Central memory CD4-positive, alpha-beta T cell (primary cell): ENCODE data around the gene ACTL7B.
"Not testable (repeated sequence)": the region's sequence is repeated elsewhere in the genome, so short reads cannot be mapped to it uniquely, and the experiment has no call there.

Experiments
- DNase-seq: peaks from one replicate; pipeline ENCODE4 v3.0.0; 2022
- total RNA-seq, 3 experiments: gene quantifications; one replicate each; lab custom pipeline; 2026; lab: John Stamatoyannopoulos, UW

The ACTL7B gene, protein sequence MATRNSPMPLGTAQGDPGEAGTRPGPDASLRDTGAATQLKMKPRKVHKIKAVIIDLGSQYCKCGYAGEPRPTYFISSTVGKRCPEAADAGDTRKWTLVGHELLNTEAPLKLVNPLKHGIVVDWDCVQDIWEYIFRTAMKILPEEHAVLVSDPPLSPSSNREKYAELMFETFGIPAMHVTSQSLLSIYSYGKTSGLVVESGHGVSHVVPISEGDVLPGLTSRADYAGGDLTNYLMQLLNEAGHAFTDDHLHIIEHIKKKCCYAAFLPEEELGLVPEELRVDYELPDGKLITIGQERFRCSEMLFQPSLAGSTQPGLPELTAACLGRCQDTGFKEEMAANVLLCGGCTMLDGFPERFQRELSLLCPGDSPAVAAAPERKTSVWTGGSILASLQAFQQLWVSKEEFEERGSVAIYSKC
- total RNA-seq: 0 to 0.04 (median 0) reads per million in 3 experiments

DNA sequence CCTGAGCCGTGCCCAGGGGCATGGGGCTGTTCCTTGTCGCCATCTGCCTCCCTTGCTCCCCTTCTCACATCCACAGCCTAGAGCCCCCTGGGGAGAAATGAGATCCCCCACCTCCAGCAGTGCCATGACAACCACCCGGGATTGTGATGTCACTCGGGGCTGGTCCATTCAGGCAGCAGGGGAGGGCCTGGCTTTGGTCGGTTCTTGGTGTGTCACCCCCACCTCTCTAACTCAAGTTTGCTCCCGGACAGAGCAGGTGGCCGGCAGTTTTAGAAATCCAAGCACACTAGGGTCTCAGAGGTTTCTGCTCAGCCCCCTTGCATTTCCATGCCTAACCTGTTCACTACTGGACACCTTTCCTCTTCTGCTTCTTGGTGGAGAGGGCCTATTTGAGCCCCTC, at the start of gene ACTL7B:
Gene ACTL7B, minus strand, starts transcription at position 99 of the 400 bp plus-strand sequence. Its CDS starts 56 bp downstream, at position 43.
- DNase-seq: no peak

DNA sequence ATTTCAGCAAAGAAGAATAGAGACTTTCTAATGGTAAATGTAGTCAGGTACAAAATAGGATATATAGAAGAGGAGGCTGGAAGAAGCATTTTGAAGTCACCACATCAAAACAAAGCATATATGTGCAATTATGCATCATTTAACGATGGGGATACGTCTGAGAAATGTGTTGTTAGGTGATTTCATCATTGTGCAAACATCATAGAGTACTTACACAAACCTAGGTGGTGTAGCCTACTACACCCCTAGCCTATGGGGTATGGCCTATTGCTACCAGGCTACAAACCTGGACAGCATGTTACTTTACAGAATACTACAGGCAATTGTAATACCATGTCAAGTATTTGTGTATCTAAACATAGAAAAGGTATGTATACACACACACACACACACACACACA, 49.7 kb upstream of the ACTL7B start:
- DNase-seq: no peak

DNA sequence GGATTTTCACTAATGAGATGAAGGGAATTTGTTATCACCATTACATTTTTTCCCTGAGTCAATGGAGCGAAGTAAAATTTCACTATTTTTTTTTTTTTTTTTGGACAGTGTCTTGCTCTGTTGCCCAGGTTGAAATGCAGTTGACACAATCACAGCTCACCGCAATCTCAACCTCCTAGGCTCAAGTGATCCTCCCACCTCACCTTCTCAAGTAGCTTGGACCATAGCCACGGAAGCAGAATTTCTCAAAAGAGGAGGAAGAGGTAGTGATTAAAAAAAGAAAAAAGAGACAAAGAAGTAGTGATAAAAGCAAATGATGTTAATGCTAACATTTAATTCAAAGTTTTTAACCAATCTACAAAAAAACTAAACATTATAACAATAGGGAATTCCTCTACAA, 48.4 kb upstream of the ACTL7B start:
- no peak for DNase-seq

DNA sequence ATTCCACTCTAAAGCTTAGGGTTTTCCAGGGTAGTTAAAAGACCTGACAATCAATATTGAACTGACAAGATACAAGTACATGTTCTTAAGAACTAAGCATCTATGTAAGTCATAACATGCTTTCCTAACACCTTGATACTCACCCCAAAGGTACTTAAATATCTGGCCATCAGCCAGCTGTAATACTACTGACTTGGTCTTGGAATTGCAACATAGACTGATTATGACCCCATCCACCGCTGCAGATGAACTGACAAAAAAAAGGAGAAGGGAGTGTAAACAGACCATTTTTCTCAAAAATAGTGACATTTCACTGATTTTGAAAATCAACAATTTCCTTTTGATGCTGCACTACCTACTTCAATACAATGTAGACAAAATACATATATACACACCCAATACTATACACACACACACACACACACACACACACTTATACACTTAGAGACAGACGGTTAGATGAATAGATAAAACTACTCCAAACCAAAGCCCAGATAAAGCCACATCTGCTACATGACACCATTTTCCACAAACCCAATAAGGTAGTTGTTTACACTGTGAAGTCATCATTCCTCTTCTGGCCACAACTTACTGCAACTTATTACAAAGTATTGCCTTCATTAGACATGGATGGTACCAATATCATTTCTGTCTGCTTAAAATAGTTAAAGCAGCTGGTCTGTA, 47.8 kb upstream of the ACTL7B start:
- DNase-seq: no peak

DNA sequence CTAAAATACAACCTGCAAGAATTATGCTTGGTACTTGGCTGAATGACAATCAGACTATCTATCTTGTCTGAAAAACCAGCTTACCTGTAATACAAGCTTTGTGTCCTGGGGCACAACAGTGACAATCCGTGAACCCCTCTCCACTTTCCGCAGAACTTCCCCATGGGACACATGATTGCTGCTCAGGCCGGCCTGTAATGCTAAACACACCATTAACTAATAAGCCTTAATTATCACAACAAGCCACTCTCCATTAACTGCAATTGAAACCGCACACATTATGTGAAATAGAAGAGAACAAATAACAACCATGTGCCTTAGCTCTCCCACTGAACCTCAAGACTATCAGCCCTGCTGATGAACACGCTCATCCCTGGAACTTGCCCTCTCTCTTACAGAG, 44.4 kb upstream of the ACTL7B start:
- no peak for DNase-seq

DNA sequence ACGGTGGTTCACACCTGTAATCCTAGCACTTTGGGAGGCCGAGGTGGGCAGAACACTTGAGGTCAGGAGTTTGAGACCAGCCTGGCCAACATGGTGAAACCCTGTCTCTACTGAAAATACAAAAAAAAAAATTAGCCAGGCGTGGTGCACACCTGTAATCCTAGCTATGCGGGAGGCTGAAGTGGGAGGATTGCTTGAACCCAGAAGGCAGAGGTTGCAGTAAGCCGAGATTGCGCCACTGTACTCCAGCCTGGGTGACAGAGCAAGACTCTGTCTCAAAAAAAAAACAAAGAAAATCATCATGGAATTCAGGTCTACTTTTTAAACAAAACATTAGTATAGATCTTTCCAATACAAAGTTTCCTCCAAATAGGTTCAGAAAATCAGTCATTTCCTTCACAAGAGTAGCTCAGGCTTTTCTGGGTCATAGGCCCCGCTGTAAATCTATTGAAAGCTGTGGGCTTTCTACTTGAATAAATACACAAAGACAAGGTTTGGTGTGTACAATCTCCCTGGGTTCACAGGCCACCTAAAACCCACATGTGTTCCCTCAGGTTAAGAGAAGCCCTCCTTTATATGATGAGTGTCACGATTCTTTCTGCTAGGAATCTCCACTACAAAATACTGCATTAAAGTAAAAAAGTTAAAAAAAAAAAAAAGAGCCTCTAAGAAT, 43.4 kb upstream of the ACTL7B start:
- not testable (repeated sequence) for DNase-seq

DNA sequence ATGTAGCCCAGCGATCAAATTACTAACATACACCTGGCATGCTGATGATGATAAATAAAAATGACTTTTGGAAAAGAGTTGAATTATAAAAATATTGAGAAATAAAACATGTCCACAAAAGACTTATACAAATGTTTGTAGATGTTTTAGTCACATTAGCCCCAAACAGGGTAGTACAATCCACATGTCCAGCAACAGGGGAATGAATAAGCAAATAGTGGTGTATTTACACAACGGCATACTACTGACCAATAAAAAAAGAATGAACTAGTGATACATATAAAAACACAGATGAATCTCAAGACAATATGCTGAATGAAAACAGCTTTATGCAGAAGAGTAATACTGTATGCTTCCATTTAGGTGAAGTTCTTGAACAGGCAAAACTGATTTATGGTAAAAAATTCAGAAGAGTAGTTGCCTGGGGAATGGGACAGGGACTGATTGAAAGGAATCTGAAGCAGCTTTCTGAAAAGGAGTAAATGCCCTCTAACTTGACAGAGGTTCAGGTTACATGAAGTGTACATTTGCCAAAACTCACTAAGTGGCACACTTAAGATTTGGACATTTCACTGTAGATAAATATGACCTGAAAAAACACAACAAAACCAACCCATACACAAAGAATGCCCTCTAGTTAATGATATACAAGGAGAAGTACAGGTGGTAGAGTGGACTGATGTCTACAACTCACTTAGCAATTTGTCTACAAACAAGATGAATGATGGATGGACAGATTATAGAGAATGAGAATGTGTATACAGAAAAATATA, 41.7 kb upstream of the ACTL7B start:
- DNase-seq: no peak

DNA sequence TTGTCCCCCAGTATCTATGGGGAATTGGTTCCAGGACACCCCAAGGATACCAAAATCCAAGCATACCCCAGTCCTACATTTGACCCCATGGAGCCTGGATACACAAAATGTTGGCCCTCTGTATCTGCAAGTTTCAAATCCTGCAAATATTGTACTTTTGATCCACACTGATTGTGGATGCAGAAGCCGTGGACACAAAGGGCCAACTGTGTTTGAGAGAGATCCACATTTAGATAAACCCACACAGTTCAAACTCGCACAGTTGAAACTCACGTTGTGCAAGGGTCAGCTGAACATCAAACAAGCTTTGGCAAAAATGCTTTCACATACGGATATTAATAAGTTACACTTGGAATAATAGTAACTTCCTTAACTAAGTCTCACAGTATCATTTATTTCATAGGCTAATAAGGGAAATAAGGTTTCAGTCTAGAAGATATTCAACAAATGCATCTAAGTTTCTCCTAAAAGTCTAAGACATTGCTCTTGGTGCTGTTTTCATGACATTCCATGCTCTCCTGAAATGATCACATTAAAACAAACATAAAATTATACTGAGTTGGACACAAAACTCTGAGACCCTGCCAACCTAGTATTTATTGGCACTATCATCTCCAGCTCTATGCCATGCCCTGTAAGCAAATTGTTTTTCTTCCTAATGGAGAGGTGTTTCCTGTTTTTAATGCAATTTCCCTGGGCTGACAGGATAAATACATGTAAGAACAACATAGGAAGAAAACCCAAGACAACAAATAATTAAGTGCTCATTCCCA, 38.6 kb upstream of the ACTL7B start:
- DNase-seq: no peak

DNA sequence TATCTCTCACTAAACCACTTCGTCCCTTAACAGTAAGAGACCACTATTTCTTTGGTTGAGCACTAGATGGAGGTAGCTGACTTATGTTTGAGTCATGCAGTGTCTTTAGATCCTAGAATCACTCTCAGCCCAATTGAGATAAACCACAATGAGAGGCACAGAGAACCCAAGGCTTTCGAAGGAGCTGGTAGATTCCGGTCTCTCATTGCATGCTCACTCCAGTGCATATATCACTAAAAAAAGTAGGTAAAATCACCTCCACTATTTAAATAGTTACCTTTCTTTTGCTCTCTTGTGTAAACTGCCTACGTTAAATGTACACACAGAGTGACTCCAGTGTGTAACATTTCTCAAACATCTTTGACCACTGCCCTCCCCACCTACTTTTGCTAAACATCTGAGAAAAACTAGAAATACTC, 33.9 kb upstream of the ACTL7B start:
- DNase-seq: no peak

DNA sequence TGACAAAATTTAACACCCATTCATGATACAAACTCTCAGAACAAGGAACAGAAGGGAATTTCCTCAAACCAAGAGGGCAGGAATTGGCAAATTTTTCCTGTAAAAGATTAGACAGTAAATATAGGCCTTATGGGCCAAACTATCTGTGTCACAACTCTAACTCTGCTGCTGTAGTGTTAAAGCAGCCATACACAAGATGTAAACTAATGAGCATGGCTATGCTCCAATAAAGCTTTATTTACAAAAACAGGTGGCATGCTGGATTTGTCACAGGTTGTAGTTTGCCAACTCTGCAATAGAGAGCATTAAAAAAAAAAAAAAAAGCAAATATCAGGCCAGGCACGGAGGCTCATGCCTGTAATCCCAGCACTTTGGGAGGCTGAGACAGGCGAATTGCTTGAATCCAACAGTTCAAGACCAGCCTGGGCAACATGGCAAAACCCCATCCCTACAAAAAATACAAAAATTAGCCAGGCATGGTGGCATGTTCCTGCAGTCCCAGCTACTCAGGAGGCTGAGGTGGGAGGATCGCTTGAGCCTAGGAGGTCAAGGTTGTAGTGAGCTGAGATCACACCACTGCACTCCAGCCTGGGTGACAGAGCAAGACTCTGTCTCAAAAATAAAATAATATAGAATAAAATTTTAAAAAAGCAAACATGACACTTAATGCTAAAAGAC, 30.9 kb upstream of the ACTL7B start:
- DNase-seq: not testable (repeated sequence)

DNA sequence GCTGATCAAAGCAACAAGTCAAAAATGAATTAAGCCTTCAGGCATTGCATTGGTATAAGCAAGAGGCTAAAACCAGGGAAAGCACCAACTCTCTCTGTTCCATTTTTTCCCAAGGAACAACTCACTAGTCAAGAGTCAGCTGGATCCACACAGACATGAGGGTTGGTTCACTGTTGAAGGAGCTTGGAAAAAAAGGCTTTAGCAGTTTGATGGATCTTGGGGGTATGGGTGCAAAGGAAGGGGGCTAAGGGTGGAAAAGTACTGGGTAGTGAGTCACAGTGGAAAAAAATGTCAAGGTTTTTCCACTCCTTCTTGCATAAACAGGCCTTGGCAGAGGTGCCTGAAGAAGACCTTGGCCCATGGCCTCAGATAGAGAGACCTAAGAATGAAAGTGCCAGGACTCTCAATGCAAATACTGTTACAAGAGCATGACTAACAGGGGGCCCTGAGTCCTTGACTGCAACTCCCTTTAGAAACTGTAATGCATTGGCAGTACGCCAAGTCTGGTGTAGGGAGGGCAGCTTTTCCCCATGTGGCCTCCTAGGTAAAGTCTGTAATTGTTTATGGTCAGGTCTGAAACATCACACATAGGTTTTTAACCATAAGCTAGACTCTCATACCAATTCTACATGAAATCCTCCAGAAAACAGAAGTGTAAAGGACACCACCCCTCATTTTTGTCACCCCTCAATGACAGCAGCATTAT, 30.0 kb upstream of the ACTL7B start:
- no peak for DNase-seq

DNA sequence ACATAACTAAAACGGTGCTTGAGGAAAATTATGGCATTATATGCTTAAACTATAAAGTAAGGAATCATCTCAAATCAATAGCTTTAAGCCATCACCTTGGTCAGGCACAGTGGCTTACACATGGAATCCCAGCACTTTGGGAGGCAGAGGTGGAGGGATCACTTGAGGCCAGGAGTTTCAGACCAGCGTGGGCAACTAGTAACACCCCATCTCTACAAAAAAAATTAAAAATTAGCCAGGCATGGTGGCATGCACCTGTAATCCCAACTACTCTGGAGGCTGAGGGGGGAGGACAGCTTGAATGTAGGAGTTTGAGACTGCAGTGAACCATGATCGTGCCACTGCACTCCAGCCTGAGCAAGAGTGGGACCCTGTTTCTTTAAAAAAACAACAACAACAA, 28.9 kb upstream of the ACTL7B start:
- no peak for DNase-seq

DNA sequence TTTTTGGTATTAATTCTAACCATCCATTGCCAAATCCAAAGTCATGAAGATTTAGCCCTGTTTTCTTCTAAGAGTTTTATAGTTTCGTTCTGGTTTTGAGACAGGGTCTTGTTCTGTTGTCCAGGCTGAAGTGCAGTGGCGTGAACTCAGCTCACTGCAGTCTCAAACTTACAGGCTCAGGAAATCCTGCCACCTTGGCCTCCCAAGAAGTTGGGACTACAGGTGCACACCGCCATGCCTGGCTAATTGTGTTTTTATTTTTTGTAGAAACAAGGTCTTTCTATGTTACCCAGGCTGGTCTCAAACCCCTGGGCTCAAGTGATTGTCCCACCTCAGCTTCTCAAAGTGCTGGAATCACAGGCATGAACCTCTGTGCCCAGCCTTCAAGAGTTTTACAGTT, 27.3 kb upstream of the ACTL7B start:
- DNase-seq: no peak

DNA sequence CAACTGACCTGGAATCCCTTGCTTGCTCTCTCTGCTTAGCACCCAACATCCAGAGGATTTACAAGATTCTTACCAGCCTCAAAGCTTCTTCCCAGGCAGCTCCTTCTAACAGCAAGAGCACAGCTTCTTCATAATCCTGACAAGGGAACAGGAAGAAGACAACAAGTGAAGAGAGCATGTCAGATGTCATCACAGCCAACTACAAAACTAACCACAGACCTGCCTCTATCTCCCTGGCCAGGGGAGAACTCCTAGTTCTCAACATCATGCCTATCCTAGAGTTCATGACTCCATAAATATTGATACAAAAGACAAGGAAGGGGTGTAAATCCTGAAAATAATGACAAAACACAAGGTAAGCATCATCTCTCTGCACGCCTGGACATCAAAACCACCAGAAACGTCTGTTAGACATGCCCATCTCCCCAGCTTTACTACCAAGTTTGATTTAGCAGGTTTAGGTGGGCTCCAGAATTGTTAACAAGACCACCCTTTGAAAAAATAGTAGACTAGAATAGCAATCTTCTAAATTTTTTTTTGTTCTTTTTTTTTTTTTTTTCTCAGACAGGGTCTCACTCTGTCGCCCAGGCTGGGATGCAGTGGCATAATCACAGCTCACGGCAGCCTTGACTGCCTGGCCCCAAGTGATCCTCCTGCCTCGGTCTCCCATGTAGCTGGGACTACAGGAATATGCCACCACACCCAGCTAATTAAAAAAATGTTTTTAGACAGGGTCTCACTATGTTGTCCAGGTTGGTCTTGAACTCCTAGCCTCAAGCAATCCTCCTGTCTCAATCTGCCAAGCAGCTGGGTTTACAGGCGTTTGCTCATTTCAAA, 26.5 kb upstream of the ACTL7B start:
- no peak for DNase-seq

DNA sequence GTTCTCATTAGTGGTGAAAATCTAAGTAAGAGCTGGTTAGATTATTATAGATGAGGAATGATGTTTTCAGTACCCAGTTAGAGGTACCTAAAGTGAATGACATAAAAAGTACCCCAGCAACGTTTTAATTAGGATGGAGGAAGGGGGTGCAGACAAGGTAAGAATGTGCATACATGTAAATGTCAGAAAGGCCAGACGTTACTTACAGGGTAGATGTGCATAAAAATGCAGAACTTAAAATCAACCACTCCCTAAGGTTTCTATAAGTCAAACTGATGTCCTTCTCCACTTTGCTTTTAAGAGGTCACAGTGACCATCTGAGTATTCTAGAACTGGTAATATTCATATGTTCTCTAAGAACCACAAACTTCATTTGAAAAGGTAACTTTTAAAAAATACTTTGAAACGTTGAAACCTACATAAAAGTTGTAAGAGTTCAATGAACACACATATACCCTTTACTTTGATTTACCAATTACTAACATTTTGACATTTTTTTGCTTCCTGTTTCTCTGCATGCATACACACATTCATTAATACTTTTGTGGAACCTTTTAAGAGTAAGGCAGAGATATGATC, 25.0 kb upstream of the ACTL7B start:
- no peak for DNase-seq

DNA sequence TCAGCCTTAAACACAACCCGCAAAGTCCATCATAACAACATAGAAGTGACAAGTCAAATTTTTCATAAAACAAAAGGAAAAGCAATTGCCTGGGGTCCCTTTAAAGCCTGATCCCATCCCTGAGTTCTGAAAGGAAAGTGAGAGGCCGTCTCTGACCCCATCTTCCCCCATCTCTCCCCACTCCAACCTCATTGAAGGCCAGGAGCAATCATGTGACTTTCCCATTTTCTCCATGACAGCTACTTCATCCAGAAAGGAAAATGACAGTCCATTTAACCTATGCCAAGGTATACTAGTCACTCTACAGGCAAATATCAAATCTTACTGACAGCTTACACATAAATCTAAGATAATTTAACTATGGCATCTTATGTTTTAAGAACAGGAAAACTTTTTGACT, 21.7 kb upstream of the ACTL7B start:
- no peak for DNase-seq

DNA sequence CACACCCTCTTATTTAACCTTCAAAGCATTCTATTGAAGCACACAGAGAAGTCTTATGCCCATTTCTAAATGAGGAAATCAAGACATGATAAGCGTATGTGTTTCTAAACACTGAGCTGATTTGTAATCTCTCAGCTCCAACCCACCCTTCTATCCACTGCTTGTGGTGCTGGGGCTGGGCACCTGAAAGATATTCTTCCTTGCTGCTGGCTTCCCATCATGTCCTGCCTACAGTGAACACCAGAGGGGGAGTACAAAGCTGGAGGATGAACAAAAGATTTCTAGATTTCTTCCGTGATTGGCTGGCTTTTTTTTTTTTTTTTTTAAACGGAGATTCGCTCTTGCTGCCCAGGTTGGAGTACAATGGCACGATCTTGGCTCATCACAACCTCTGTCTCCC, 20.6 kb upstream of the ACTL7B start:
- no peak for DNase-seq

DNA sequence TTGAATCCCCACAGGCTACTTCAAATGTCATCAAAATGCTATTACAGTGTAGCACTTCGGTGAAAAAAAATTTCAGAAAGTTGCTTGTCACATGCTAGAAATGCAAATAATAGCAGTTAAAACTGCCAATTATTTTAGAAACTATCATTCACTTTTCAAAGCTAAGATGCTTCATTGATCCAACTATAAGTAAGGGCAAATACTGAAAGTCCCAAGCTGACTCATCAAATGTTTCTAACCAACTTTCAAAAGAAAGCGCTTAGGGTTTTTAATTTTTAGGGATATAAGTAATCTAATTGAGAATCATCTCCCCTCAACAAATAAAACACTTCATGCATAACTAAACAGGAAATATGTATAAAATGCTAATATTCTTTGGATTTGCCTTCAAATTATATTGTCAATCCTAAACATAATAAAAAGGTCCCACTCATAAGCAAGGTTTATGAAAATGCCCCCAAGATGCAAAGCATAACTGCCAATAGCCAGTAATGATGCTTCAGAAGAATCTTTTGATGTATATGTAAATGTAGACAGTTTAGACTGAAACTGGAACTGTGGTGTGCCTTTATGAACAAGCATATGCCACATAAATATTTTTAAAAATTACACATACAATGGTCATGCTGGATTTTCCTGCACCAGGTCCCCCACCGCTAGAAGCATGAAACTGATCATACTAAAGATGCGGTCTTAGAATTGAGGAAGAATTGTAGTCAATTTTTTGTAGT, 18.4 kb upstream of the ACTL7B start:
- no peak for DNase-seq
